Endothelial cell of umbilical vein (primary cell): Measurements from ENCODE around the gene NKIRAS1. TPM values are rescaled to one million over a fixed set of nuclear protein-coding genes. Genes with fewer than 3 reads are reported as not detected.

Experiments used
- BruUV-seq: library from RNA; stranded (reverse); fragments of 400-500 nt; replicated peaks from 2 replicates; lab custom pipeline; 2021; lab: Mats Ljungman, UMichigan
- CTCF ChIA-PET: fragments of 300-600, 350-600 bp; sonication (Branson Sonifier 250); formaldehyde crosslinking; loops from one replicate; lab custom pipeline; 2021; ENCODE audit warnings: antibody characterized with exemption, inconsistent platforms; lab: Charles Lee
- POLR2A ChIA-PET: fragments of 300-600, 350-600 bp; sonication (Branson Sonifier 250); formaldehyde crosslinking; loops from one replicate; lab custom pipeline; 2021; ENCODE audit warnings: antibody characterized with exemption, inconsistent platforms; lab: Charles Lee
- DNase-seq: peaks from one replicate; pipeline ENCODE4 v3.0.0-alpha.2; 2011; ENCODE audit warnings: low read depth, low spot score
- FAIRE-seq: peaks from 2 replicates; lab custom pipeline; 2011; peaks lifted over from hg19 to GRCh38; lab: Jason Lieb, UNC
- H2AFZ ChIP-seq: 2 replicates; pipeline ENCODE4 v1.6.0; 2012; ENCODE audit warnings: low read depth, low read length, control low read depth, inconsistent platforms
- H3K27ac ChIP-seq: 2 replicates; pipeline ENCODE4 v1.5.1; 2011; ENCODE audit warnings: low read depth, mild to moderate bottlenecking, control low read depth, low read length, moderate library complexity; ENCODE audit not compliant: insufficient read depth
- H3K27me3 ChIP-seq, 2 experiments: 2 replicates each; pipeline versions ENCODE4 v1.6.0 to v1.6.1; 2011; ENCODE audit warnings: low read length in 2 of 2, mixed read lengths in 1 of 2; ENCODE audit not compliant: control insufficient read depth in 2 of 2, insufficient read depth in 2 of 2
- H3K36me3 ChIP-seq, 2 experiments: 2 replicates in 1 of 2; 3 replicates in 1 of 2; pipeline ENCODE4 v1.5.1; 2011; ENCODE audit warnings: low read length in 2 of 2, mild to moderate bottlenecking in 1 of 2, moderate library complexity in 1 of 2; ENCODE audit not compliant: control insufficient read depth in 2 of 2, insufficient read depth in 2 of 2; ENCODE audit errors: extremely low read depth in 1 of 2
- H3K4me1 ChIP-seq: 3 replicates; pipeline ENCODE4 v1.5.1; 2011; ENCODE audit warnings: mild to moderate bottlenecking, low read length; ENCODE audit not compliant: control insufficient read depth, insufficient read depth; ENCODE audit errors: extremely low read depth
- H3K4me2 ChIP-seq: 2 replicates; pipeline ENCODE4 v1.6.1; 2011; ENCODE audit warnings: low read length, control low read depth, mixed read lengths; ENCODE audit not compliant: insufficient read depth
- H3K4me3 ChIP-seq, 3 experiments: fragments of 200-600 bp in 1 of 3; sonication (generic), shearing (Covaris generic) in 1 of 3; replicated peaks in 1 of 3; 2 replicates each; pipeline ENCODE4 v1.5.1; 2011 to 2016; ENCODE audit warnings: control low read depth in 3 of 3, low read length in 3 of 3, mild to moderate bottlenecking in 2 of 3, inconsistent platforms in 1 of 3, low read depth in 1 of 3, moderate library complexity in 1 of 3; ENCODE audit not compliant: insufficient read depth in 1 of 3
- H3K79me2 ChIP-seq: 2 replicates; pipeline ENCODE4 v1.6.0; 2012; ENCODE audit warnings: low read length, inconsistent platforms; ENCODE audit not compliant: control insufficient read depth, insufficient read depth
- H3K9ac ChIP-seq: replicated peaks from 2 replicates; pipeline ENCODE3; 2011; ENCODE audit warnings: low read length, control low read depth; ENCODE audit not compliant: insufficient read depth; ENCODE audit errors: extremely low read depth
- H3K9me1 ChIP-seq: replicated peaks from 3 replicates; pipeline ENCODE4 v1.6.0; 2011; ENCODE audit warnings: mild to moderate bottlenecking, low read length; ENCODE audit not compliant: control insufficient read depth, insufficient read depth; ENCODE audit errors: extremely low read depth
- H3K9me3 ChIP-seq: replicated peaks from 2 replicates; pipeline ENCODE4 v1.5.1; 2012; ENCODE audit warnings: low read length, inconsistent platforms; ENCODE audit not compliant: control insufficient read depth, insufficient read depth
- H4K20me1 ChIP-seq: replicated peaks from 2 replicates; pipeline ENCODE3; 2011; ENCODE audit warnings: mild to moderate bottlenecking, low read length; ENCODE audit not compliant: control insufficient read depth, insufficient read depth; ENCODE audit errors: extremely low read depth
- EZH2 ChIP-seq: IDR thresholded peaks from 2 replicates; pipeline ENCODE4 v1.6.1; 2012; ENCODE audit warnings: borderline replicate concordance, low read depth, mild to moderate bottlenecking, moderate library complexity, low read length, inconsistent platforms; ENCODE audit not compliant: severe bottlenecking
- FOS ChIP-seq: IDR thresholded peaks from 2 replicates; pipeline ENCODE4 v1.6.1; 2011; ENCODE audit warnings: mild to moderate bottlenecking, low read length, moderate library complexity, borderline replicate concordance; ENCODE audit not compliant: insufficient read depth
- GATA2 ChIP-seq: IDR thresholded peaks from 2 replicates; pipeline ENCODE4 v1.7.0; 2011; ENCODE audit warnings: low read depth, mild to moderate bottlenecking, moderate library complexity, mixed read lengths, low read length; ENCODE audit not compliant: insufficient read length, insufficient read depth
- JUN ChIP-seq: IDR thresholded peaks from 2 replicates; pipeline ENCODE4 v1.6.1; 2011; ENCODE audit warnings: borderline replicate concordance, low read depth; ENCODE audit not compliant: insufficient read length, insufficient read depth
- MYC ChIP-seq: IDR thresholded peaks from one replicate; pipeline ENCODE4 v1.6.1; 2011; ENCODE audit warnings: mild to moderate bottlenecking, low read depth, low read length
- POLR2A ChIP-seq: IDR thresholded peaks from 2 replicates; pipeline ENCODE4 v1.6.1; 2012; ENCODE audit warnings: low read depth, mild to moderate bottlenecking, control low read depth, low read length
- POLR2AphosphoS5 ChIP-seq: IDR thresholded peaks from 2 replicates; pipeline ENCODE4 v1.6.1; 2012; ENCODE audit warnings: low read depth, mild to moderate bottlenecking, control low read depth, low read length, moderate library complexity; ENCODE audit not compliant: insufficient read depth
- dilution Hi-C: fragments of 300-500 bp; cut with MboI; formaldehyde crosslinking; loops from one replicate; pipeline ENCODE4 v1.15.0; 2019; ENCODE audit warnings: low sequenced_read_pairs; ENCODE audit not compliant: extremely low pct_ligation_motif_present
- intact Hi-C: fragments of 100-400 bp; cut with micrococcal nuclease; formaldehyde crosslinking; loops from one replicate; pipeline ENCODE4 v1.10.0; 2022
- polyA plus RNA-seq, 4 experiments: library from polyadenylated mRNA; depleted of rRNA in 3 of 4; stranded (reverse) in 3 of 4; unstranded in 1 of 4; fragments of >200 nt; gene quantifications; 2 replicates each; pipeline versions ENCODE4 v1.2.1 to v1.2.3, GENCODE V29; 2011 to 2012; ENCODE audit warnings: missing spikeins in 1 of 4
- total RNA-seq: library from RNA; stranded (reverse); gene quantifications from 2 replicates; pipeline ENCODE4 v1.2.3, GENCODE V29; 2021
- TF ChIP-seq, protein P1 (sequence below), 2 donors: IDR thresholded peaks; 1 replicate in 1 of 2; 2 replicates in 1 of 2; pipeline ENCODE4 v1.5.1; 2011; ENCODE audit warnings: low read length in 2 of 2, mild to moderate bottlenecking in 2 of 2, moderate library complexity in 2 of 2, control low read depth in 1 of 2, inconsistent platforms in 1 of 2, low read depth in 1 of 2; ENCODE audit not compliant: insufficient read depth in 1 of 2; ENCODE audit errors: extremely low read depth in 1 of 2
- TF ChIP-seq, protein P2 (sequence below): IDR thresholded peaks from 2 replicates; pipeline ENCODE4 v1.6.1; 2011; ENCODE audit not compliant: insufficient read depth, insufficient read length

NKIRAS1 gene
- total and polyA plus RNA-seq, 2 donors (not counting 3 experiments of a cell fraction or from before 2014, with no cell fraction given) = 2.2 to 2.9 TPM

DNA sequence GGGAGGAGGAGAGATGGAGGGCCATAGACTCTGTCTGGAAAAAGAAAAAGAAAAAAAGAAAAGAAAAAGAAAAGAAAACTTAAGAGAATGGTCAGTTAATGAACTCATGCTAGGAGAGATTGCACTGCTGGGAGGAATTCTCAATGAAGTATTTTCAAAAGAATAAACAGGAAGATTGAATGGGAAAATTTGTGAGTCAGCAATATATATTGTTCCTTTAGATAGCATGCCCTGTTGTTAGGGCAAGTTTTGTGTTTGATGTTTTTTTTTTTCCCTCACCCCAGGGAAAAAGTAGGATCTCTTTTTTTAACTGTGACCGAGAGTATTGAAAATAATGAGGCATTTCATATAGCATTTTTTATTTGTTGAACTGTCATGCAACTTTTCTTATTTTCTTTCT, 20.5 kb upstream of the NKIRAS1 start:
- Histone ChIP-seq H4K20me1 (no peaks in the 10 kb centered on the region), H3K9me3 (no peaks in the 10 kb centered on the region), H3K4me1 (no peaks in the 10 kb centered on the region), H3K79me2 (no peaks in the 10 kb centered on the region), H3K4me2 (no peak overlapping the region), H3K27me3 (no peaks in the 10 kb centered on the region), H3K27ac (no peak overlapping the region), H3K4me3 (no peak overlapping the region), H3K36me3 (no peaks in the 10 kb centered on the region), H2AFZ (no peak overlapping the region), H3K9me1 (no peaks in the 10 kb centered on the region), H3K9ac (no peak overlapping the region)
- dilution Hi-C loops (no loop called here), intact Hi-C loops (no loop called here)
- peak; percentile 66 for DNase-seq
- FAIRE-seq = peak; percentile 67
- ChIA-PET POLR2A (interaction anchor here (1.4 kb wide), 1 partner anchor 20 kb away, joined by 7 read pairs; the partner anchor contains the start of genes NKIRAS1 and RPL15), CTCF (interaction anchor here (0.9 to 1.1 kb wide), 2 partner anchors 9 to 48 kb away, joined by 3 read pairs; no protein-coding TSS in a partner anchor)
- TF ChIP-seq EZH2 = no peak
- no peak for TF ChIP-seq MYC
- no peak for TF ChIP-seq GATA2
- TF ChIP-seq POLR2AphosphoS5 = no peak
- TF ChIP-seq, protein P1, sequence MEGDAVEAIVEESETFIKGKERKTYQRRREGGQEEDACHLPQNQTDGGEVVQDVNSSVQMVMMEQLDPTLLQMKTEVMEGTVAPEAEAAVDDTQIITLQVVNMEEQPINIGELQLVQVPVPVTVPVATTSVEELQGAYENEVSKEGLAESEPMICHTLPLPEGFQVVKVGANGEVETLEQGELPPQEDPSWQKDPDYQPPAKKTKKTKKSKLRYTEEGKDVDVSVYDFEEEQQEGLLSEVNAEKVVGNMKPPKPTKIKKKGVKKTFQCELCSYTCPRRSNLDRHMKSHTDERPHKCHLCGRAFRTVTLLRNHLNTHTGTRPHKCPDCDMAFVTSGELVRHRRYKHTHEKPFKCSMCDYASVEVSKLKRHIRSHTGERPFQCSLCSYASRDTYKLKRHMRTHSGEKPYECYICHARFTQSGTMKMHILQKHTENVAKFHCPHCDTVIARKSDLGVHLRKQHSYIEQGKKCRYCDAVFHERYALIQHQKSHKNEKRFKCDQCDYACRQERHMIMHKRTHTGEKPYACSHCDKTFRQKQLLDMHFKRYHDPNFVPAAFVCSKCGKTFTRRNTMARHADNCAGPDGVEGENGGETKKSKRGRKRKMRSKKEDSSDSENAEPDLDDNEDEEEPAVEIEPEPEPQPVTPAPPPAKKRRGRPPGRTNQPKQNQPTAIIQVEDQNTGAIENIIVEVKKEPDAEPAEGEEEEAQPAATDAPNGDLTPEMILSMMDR (IDR thresholded peaks at IDR 0.05; ENCODE audit: extremely low read depth in 1 of 2, insufficient read depth in 1 of 2, low read depth in 1 of 2, low read length in 2 of 2) = no peak
- no peak for TF ChIP-seq POLR2A
- TF ChIP-seq, protein P2, sequence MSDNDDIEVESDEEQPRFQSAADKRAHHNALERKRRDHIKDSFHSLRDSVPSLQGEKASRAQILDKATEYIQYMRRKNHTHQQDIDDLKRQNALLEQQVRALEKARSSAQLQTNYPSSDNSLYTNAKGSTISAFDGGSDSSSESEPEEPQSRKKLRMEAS = no peak
- no peak for TF ChIP-seq FOS
- no peak for TF ChIP-seq JUN
- BruUV-seq = no TSS peak
